Stimulated activated CD4-positive, alpha-beta T cell treated with anti-CD3 and anti-CD28 coated beads, Interleukin-4, amount 100 ng/mL, for 24 hours (primary cell): ENCODE results near the gene GDPD4.

Experiments used
- DNase-seq: peaks from one replicate; pipeline ENCODE4 v3.0.0-alpha.2; 2020

The GDPD4 gene

GRCh38 chr11:77289737-77290136 is 11.7 kb downstream of the GDPD4 start:
- DNase-seq = no peak

GRCh38 chr11:77287615-77288273 is 13.7 kb downstream of the GDPD4 start:
- DNase-seq = no peak

DNA sequence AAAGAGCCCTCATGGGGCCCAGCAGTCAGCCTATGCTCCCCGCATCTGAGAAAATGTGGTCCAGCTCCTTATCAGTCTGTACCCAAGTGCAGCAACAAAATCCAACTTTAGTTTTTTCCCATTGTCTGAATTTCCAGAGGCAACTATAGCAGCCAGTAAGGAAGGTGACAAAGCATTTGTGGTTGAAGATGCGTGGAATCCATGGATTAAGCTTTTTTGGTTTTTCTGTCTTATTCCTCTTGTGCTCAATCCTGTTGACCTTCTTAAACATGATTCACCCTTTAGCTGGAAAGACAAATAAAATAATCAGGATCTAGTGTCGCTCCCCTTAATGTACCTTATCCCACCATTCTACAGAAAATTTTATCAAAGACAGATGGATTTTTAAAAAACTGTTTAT is 14.3 kb downstream of the GDPD4 start:
- no peak for DNase-seq

DNA sequence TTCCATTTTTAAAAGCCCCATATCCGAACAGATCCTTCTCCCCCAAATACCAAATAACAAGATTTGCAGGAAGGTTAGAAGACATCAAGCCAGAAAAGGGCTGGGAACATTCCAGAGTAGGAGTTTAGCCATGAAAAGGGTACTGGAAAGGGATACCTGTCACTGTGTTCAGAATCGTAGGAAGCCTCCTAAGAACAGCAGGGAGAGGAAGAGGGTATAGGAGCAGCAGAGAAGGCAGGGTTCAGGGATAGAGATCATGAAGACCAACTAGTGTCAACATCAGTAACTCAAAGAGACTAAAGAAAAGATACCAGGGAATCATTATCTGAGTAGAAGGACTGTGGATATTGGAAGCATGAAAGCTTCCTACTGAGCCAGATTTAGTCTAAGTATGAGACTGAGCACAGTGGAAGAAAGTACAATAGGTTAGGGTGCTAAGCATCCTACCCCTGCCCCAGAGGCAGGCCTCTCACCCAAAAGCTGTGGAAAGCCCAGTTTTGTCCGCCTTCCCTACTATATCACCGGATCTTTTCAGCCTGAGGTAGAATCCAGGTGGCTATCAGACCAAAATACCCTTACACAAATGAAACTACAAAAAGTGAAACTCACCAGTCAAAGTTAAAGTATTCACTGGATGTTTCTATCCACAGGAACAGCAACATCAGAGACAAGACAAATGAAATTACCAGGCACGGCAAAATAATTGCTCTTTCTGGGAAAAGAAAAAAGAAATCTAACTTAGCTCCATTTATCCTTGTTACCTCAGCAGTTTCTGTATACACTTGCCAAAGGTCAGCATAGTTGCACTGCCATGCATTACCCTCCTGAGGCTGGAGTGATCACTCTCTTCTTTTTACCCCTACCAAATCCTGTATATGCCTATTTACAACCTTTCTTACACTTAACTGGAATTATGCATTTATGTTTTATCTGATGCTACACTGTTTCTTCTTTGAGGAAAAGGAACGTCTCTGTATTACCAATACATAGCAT is 16.7 kb downstream of the GDPD4 start:
- DNase-seq = no peak

- no peak for DNase-seq
These were observed 18.4 kb downstream of the GDPD4 start for GRCh38 chr11:77283101-77283500.

DNA sequence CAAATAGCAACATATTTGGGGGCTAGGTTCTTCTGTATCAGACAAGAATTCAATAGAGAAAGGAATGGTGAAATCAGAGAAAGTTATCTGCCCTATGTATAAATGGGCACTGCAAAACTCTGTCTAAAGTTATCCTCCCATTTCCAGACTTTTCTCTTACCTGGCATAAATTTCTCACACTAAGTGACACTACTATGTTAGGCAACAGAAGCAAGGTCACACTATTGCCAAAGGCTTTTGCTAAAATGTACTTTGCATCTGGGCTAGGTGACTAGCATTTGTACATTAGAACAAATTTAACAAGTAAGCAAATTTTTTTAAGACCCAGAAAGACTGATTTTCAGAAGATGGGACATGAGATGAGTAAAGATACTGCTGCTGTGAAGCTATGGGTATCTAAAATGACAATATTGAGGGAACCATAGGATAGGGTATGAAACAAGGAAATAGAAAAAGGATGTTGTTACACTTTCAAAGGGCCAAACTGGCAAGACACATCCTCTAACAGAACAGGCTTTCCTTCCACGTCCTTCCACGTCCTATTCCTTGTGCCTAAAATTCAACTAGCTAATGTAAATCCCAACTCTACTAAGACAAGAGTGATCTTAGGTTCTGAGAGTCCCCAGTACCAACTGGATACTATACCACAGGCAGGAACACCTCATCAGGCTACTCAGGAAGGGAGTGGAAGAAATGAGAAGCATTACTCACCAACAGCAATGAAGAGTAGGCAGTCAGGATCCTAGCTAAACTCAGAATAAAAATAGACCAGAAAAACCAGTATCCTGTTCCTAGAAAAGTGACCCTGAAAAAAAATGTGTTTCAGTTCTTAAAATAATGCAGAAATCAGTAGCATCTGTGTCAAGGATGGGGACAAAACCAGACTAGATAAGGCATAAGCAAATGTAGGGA is 22.6 kb downstream of the GDPD4 start:
- no peak for DNase-seq

DNA sequence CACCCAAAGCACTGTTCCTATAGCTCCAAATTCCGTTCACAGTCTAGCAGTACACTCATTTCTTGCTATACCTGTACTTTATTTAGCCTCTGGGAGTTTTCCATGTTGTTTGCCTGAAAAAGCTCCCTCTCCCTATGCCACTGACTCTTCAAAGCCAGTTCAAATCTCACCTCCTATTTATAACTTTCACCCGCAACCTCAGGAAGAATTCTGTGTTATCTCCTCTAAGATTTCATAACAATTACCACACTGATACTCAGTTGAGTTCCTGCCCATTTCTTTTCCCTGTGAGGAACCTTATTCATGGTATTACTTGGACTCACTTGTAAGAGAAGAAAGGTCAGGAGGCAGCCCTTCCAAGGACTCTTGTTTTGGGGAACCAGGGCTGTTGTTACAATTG is 25.2 kb downstream of the GDPD4 start:
- no peak for DNase-seq

- no peak for DNase-seq
These were observed 30.6 kb downstream of the GDPD4 start for GRCh38 chr11:77270921-77271320.

DNA sequence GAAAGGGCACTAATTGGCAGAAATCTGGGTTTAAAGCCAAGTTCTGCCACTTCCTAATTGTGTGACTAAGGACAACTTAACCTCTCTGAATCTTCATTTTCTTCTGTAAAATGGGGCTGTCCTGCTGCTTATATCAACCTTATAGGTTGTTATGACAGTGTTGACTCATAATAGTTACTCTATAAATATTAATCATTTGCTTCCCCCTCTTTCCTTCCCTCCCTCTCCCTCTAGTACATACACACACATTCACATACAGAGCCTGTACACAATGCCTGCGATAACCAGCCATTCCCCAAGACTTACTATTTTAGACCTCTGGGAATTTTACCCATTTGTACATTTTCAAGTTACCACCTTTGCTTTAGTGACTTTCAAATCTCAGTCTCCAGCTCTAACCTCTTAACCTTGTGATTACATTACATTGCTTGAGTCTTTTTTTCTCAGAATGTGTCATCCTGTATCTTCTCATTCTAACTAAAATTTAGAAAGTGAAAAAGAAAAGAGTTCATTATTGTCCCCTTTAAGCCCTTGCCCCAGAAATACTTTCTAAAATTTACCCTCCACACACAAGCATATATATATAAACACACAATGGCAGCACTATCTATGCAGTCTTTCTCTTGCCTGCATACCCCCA is 31.9 kb downstream of the GDPD4 start:
- no peak for DNase-seq

GRCh38 chr11:77267962-77268361 is 33.5 kb downstream of the GDPD4 start:
- DNase-seq = no peak

DNA sequence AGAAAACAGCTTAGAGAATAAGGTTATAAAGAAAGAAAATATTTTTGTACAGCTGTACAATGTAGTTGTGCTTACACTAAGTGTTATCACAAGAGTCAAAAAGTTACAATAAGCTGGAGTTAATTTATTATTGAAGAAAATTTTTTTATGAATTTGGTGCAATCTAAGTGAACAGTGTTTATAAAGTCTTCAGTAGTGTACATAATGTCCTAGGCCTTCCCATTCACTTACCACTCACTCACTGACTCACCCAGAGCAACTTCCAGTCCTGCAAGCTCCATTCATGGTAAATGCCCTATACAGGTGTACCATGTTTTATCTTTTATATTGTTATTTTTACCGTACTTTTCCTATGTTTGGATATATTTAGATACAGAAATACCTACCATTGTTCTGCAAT is 34.7 kb downstream of the GDPD4 start:
- DNase-seq = no peak

DNA sequence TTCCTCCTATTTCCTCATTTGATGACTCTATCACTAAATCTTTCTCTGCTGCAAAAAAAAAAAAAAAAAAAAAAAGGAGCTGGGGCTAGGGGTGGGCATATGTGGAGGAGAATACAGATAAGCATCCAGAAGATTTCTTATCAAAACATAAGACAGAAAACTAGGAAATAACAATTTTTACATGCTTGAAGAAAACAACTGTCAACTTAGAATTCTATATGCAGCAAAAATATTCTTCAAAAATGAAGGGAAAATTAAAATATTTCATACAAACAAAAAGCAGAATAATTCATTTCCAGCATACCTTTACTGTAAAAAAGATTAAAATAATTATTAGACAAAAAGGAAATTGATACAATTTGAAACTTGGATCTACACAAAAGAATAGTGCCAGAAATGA is 38.7 kb downstream of the GDPD4 start:
- no peak for DNase-seq

- no peak for DNase-seq
These were observed 41.8 kb downstream of the GDPD4 start for GRCh38 chr11:77259641-77260040.

DNA sequence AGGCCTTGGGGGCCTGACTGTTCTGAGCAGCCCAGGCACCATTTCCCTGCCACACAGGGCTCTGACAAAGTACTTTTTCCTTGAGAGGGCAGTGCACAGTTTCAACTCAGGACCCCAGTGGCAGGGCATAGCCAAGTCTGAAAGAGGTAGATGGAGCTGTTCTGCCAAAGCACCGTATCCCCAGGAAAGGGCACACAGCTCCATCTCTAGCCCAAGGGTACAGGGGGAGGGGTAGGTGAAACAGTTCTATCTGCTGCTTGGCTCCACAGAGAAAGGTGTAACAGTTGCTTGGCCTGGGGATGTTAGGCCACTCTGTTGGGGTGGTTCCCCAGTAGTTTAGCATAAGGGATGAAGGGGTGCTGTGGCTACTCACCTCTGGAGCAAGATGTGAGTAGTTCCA is 47.8 kb downstream of the GDPD4 start:
- no peak for DNase-seq

DNA sequence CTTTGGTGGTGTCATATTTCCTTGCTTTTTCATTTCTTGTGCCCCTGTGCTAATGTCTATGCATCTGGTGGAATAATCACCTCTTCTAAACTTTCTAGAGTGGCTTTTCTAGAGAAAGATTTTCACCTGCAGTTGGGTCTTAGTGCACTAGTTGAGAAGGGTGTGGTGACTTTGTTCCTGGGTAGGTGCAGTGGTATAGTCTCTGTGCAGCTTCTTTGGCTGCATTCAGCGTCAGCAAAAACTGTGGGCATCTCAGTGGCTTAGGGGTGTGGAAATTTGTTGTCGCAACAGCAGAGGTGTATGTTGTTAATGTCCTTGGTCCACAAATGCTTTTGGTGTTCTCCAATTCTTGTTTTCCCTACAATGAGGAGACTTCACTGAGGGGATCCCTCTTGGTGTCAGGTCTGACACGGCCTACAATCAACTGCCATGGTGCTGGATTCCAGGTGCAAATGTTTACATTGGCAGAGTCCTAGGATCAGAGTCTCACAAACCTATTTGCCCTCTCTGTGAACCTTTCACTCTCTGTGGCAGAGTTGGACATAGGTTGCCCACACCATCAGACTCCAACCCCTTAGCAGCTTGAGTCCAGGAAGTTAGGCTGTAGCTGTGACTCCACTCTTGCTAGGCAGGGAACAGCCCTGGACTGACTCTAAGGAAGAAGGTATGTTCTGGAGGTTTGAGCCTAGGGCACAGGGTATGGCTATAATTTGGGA is 48.8 kb downstream of the GDPD4 start:
- no peak for DNase-seq

DNA sequence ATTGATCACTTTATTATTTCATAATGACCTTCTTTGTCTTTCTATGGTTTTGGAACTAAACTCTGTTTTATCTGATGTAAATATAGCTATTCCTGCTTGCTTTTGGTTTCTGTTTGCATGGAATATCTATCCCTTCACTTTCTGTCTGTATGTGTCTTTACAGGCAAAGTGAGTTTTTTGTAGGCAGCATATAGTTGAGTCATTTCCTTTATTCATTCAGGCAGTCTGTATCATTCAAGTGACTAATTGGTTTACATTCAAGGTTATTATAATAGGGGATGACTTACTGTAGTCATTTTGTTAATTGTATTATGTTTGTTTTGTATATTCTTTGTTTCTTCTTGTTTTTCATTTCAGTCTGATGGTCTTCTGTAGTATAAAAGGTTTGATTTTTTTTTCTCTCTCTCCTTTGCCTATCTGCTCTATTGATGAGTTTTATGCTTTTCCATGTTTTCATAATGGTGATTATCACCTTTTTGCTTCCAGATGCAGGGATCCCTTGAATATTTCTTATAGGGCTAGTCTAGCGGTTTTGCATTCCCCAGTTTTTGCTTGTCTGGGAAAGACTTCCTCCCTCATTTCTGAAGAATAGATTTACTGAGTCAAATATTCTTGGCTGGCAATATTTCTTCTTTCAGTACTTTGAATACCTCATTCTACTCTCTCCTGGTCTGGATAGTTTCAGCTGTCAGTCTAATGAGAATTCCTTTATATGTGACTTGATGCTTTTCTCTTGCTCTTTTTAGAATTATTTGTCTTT is 50.4 kb downstream of the GDPD4 start:
- DNase-seq = no peak

DNA sequence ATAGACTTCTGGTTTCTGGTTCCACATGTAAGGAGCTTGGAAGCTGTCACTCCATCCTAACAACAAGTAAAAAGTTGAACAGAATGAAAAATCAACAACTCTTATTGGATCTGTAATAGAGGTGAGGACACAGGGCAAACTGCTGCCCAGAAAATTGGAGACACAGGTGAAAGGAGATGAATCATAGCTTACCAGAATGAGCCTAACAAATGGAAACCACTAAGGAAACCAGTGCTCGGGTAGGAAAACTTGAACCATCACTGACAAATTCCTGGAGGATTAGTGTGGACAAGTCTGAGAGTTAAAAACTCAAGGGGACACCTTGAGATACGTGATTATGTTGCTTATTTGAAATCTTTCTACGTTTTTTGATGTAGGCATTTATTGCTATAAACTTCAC is 52.1 kb downstream of the GDPD4 start:
- no peak for DNase-seq

- DNase-seq = no peak
These were observed 57.0 kb downstream of the GDPD4 start for GRCh38 chr11:77244277-77245027.

GRCh38 chr11:77236901-77237300 is 64.6 kb downstream of the GDPD4 start:
- DNase-seq = no peak

DNA sequence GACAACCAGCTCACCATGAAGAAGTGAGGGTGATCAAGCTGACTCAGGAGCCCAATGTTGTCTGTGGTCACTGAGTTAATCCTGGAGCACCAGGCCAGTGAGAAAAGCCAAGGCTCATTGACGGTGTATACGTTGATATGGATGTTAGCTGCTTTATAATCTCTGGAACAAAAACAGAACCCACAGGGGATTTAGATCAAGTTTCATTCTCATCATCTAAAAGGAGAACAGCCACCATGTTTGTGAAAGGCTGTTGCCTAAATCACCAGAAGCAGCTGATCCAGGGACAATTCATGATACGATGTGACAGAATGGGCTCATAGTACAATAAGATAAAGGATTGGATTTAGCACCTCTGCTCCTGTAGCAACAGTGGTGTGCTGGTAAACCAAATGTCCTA is 68.5 kb downstream of the GDPD4 start:
- DNase-seq = no peak
